Thoracic aorta endothelial cell (primary cell): ENCODE data around the gene MSMO1. TPM values are rescaled to one million over a fixed set of nuclear protein-coding genes. Genes with fewer than 3 reads are reported as not detected.

Experiments used
- small RNA-seq: library from RNA; depleted of rRNA; stranded (forward); fragments of <200 nt; gene quantifications from one replicate; pipeline ENCODE3, GENCODE V24; 2012
- total RNA-seq: library from RNA; depleted of rRNA; stranded (reverse); fragments of >200 nt; gene quantifications from 2 replicates; pipeline ENCODE4 v1.2.3, GENCODE V29; 2012

The MSMO1 gene
- total RNA-seq, result 181 and 320 TPM in 2 replicates

GRCh38 chr4:165327211-165328100, at the start of gene MSMO1:
TSS of gene MSMO1 (plus strand) at chr4:165327669. CDS start at chr4:165333371, 5,702 bp downstream.

DNA sequence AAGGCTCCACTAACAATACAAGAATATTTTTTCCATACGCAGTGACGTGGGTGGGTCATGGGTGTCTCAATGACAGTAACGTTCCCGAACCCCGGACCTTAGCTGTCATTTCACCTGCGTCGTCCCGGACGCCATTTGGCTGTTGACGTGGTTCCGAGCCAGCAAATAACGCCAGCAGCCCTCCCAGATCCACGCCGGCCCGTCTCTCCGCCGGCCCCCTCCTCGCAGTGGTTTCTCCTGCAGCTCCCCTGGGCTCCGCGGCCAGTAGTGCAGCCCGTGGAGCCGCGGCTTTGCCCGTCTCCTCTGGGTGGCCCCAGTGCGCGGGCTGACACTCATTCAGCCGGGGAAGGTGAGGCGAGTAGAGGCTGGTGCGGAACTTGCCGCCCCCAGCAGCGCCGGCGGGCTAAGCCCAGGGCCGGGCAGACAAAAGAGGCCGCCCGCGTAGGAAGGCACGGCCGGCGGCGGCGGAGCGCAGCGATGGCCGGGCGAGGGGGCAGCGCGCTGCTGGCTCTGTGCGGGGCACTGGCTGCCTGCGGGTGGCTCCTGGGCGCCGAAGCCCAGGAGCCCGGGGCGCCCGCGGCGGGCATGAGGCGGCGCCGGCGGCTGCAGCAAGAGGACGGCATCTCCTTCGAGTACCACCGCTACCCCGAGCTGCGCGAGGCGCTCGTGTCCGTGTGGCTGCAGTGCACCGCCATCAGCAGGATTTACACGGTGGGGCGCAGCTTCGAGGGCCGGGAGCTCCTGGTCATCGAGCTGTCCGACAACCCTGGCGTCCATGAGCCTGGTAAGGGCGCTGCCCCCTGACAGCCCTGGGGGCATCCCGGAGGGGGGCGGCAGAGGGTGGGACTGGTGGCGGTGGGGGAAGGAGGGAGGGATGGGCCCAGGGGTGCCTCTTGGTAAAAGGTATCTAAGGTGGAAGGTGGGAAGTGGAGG, 51.5 kb downstream of the MSMO1 start, which contains the start of gene CPE:
CPE (plus strand) TSS at position 264 of the 933 bp plus-strand sequence; CDS start at position 478, 214 bp downstream.

Small RNA genes within 50 kb of the gene (small RNA-seq; reads per million reads assigned to genes)
- gene MIR578, result not detected

Other genes with a start within 250 kb of the MSMO1 start
- gene TMEM192, start 214.8 kb upstream of the MSMO1 start, total RNA-seq, result 13.4 and 21.8 TPM in 2 replicates
- 26.1 and 29.4 TPM in 2 replicates for gene KLHL2, start 120.1 kb upstream of the MSMO1 start, total RNA-seq
- gene CPE, start 51.3 kb downstream of the MSMO1 start, total RNA-seq, result 2.1 and 8.7 TPM in 2 replicates